HepG2 (cell line): ENCODE results near the gene CCDC124. TPM values are rescaled to one million over a fixed set of nuclear protein-coding genes. Genes with fewer than 3 reads are reported as not detected.
A peak's percentile ranks its signal among the peaks of the same experiment; 100 is the strongest.

Experiments
- FOXK2 ChIP-seq: fragments of 450-650 bp; IDR thresholded peaks from 2 replicates; pipeline ENCODE4 v1.6.1; 2016
- HMGA1 ChIP-seq: sonication (generic); formaldehyde crosslinking; conservative IDR thresholded peaks from 2 replicates; pipeline ENCODE4 v1.4.0; 2020; ENCODE audit warnings: missing genetic modification reagents
- MYC ChIP-seq: sonication (generic); formaldehyde crosslinking; IDR thresholded peaks from 2 replicates; pipeline ENCODE4 v1.9.0; 2021; ENCODE audit warnings: missing genetic modification reagents, borderline replicate concordance
- NR2F1 ChIP-seq, 2 experiments: fragments of 450-650 bp in 1 of 2; formaldehyde crosslinking in 1 of 2; IDR thresholded peaks; 2 replicates each; pipeline versions ENCODE4 v1.5.0 to v1.6.1; 2016 to 2020; ENCODE audit warnings: mild to moderate bottlenecking in 1 of 2, missing compliant biosample characterization in 1 of 2, missing genetic modification reagents in 1 of 2, moderate library complexity in 1 of 2
- PAX8 ChIP-seq: sonication (generic); formaldehyde crosslinking; IDR thresholded peaks from 2 replicates; pipeline ENCODE4 v1.8.0; 2022; ENCODE audit warnings: mild to moderate bottlenecking, missing genetic modification reagents, borderline replicate concordance
- SMAD3 ChIP-seq: sonication (generic); formaldehyde crosslinking; IDR thresholded peaks from 2 replicates; pipeline ENCODE4 v1.4.0; 2020; ENCODE audit warnings: missing genetic modification reagents
- SMARCE1 ChIP-seq: fragments of 450-650 bp; IDR thresholded peaks from 2 replicates; pipeline ENCODE4 v1.6.1; 2017; ENCODE audit warnings: borderline replicate concordance
- SNAPC2 ChIP-seq: sonication (generic); formaldehyde crosslinking; IDR thresholded peaks from 2 replicates; pipeline ENCODE4 v1.8.1; 2022; ENCODE audit warnings: mild to moderate bottlenecking, missing genetic modification reagents
- U2AF2 ChIP-seq: fragments of 200-400 bp; formaldehyde crosslinking; IDR thresholded peaks from 2 replicates; pipeline ENCODE4 v1.6.1; 2017; ENCODE audit warnings: low read depth, mild to moderate bottlenecking, low read length
- ZFP36 ChIP-seq: fragments of 150-350 bp; IDR thresholded peaks from 2 replicates; pipeline ENCODE4 v1.6.1; 2018; ENCODE audit warnings: borderline replicate concordance, low read length, low read depth; ENCODE audit not compliant: partially characterized antibody
- ZNF672 ChIP-seq: sonication (generic); formaldehyde crosslinking; IDR thresholded peaks from 2 replicates; pipeline ENCODE4 v1.8.1; 2022; ENCODE audit warnings: missing genetic modification reagents
- polyA plus RNA-seq, 8 experiments: library from polyadenylated mRNA; depleted of rRNA in 3 of 8; stranded (reverse) in 7 of 8; unstranded in 1 of 8; fragments of >200 nt; fragmentation: Illumina TruSeq in 4 of 8; extraction: Trizol in 4 of 8; gene quantifications; 2 replicates each; pipeline versions ENCODE4 v1.2.1 to v1.2.3, GENCODE V29; 2011 to 2016; ENCODE audit warnings: low read depth in 4 of 8, missing spikeins in 1 of 8, mixed read lengths in 1 of 8; ENCODE audit not compliant: insufficient read depth in 1 of 8
- total RNA-seq, 5 experiments: library from RNA; depleted of rRNA; stranded (reverse); fragments of >200 nt; fragmentation: Illumina TruSeq; extraction: Trizol; gene quantifications; 2 replicates each; pipeline ENCODE4 v1.2.3, GENCODE V29; 2016; ENCODE audit warnings: low read depth in 1 of 5
- TF ChIP-seq, protein P1 (sequence below): sonication (generic); formaldehyde crosslinking; conservative IDR thresholded peaks from 2 replicates; pipeline ENCODE4 v1.4.0; 2020; ENCODE audit warnings: missing genetic modification reagents
- TF ChIP-seq, protein P2 (sequence below): sonication (generic); formaldehyde crosslinking; IDR thresholded peaks from 2 replicates; pipeline ENCODE4 v1.4.0; 2020; ENCODE audit warnings: missing genetic modification reagents, borderline replicate concordance
- TF ChIP-seq, protein P3 (sequence below): sonication (generic); formaldehyde crosslinking; IDR thresholded peaks from 2 replicates; pipeline ENCODE4 v1.5.0; 2020; ENCODE audit warnings: mild to moderate bottlenecking, missing genetic modification reagents, borderline replicate concordance
- TF ChIP-seq, protein P4 (sequence below): sonication (generic); formaldehyde crosslinking; IDR thresholded peaks from 2 replicates; pipeline ENCODE4 v1.8.0; 2022; ENCODE audit warnings: mild to moderate bottlenecking, missing genetic modification reagents, borderline replicate concordance
- TF ChIP-seq, protein P5 (sequence below): sonication (generic); formaldehyde crosslinking; IDR thresholded peaks from 2 replicates; pipeline ENCODE4 v1.9.0; 2021; ENCODE audit warnings: missing genetic modification reagents, borderline replicate concordance
- TF ChIP-seq, protein P6 (sequence below): IDR thresholded peaks from 2 replicates; pipeline ENCODE4 v1.6.1; 2016; ENCODE audit warnings: mild to moderate bottlenecking

Gene CCDC124
- total and polyA plus RNA-seq, 2 of the 13 experiments (the other 11 are each of a cell fraction or from before 2014, with no cell fraction given) = 14.9 to 20.3 TPM

DNA sequence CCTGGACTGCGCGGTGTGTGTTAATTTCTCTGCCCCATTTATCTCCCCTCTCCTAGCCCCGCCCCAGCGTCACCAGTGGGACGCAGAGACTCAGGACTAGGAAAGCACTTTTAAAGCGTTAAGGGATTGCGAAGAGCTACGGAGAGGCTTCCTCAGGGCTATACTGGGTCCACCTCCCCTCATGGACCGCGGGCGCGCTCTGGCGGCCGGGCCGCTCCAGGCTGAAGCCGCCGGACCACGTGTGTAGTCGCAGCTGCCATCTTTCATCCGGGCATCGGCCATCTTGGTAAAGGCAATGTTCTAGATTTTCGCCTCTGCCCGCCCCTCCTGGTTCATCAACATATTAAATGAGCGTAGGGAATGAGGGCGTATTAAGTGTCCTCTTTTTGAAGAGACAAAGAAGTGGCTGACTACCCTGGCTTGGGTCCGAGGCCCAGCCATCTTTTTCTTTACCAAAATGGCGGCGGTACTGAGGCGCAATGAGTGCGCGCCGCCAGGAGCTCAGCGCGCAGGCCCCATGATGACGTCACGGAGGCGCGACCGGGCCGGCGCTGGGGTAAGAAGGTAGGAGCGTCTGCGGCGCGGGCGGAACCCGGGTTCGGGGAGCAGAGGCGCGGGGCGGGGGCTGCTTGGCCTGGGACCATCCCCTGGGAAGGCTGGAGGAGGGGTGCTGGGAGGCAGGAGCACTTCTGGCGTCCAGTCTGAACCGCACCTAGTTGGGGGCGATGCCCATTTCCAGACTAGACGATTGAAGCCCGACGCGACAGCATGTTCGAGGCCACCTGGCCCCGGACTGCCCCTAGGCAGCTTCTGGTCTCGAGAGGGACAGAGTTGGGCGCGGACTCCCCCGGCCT lies at the start of gene CCDC124 (continued):
- TF ChIP-seq ZFP36 = no peak
- TF ChIP-seq MYC (CRISPR knock-in tag) = peak; percentile 99
- peak in 1 of 2 experiments; percentile 58; a peak in 1 of 4 replicates for TF ChIP-seq NR2F1 (CRISPR knock-in tag; IDR thresholded peaks at IDR 0.05)
- TF ChIP-seq, protein P1, sequence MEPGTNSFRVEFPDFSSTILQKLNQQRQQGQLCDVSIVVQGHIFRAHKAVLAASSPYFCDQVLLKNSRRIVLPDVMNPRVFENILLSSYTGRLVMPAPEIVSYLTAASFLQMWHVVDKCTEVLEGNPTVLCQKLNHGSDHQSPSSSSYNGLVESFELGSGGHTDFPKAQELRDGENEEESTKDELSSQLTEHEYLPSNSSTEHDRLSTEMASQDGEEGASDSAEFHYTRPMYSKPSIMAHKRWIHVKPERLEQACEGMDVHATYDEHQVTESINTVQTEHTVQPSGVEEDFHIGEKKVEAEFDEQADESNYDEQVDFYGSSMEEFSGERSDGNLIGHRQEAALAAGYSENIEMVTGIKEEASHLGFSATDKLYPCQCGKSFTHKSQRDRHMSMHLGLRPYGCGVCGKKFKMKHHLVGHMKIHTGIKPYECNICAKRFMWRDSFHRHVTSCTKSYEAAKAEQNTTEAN (CRISPR knock-in tag) = no peak
- TF ChIP-seq, protein P2, sequence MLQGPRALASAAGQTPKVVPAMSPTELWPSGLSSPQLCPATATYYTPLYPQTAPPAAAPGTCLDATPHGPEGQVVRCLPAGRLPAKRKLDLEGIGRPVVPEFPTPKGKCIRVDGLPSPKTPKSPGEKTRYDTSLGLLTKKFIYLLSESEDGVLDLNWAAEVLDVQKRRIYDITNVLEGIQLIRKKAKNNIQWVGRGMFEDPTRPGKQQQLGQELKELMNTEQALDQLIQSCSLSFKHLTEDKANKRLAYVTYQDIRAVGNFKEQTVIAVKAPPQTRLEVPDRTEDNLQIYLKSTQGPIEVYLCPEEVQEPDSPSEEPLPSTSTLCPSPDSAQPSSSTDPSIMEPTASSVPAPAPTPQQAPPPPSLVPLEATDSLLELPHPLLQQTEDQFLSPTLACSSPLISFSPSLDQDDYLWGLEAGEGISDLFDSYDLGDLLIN (CRISPR knock-in tag) = no peak
- TF ChIP-seq U2AF2 = no peak
- TF ChIP-seq ZNF672 = no peak
- no peak for TF ChIP-seq PAX8 (CRISPR knock-in tag)
- TF ChIP-seq FOXK2 = no peak
- TF ChIP-seq, protein P3, sequence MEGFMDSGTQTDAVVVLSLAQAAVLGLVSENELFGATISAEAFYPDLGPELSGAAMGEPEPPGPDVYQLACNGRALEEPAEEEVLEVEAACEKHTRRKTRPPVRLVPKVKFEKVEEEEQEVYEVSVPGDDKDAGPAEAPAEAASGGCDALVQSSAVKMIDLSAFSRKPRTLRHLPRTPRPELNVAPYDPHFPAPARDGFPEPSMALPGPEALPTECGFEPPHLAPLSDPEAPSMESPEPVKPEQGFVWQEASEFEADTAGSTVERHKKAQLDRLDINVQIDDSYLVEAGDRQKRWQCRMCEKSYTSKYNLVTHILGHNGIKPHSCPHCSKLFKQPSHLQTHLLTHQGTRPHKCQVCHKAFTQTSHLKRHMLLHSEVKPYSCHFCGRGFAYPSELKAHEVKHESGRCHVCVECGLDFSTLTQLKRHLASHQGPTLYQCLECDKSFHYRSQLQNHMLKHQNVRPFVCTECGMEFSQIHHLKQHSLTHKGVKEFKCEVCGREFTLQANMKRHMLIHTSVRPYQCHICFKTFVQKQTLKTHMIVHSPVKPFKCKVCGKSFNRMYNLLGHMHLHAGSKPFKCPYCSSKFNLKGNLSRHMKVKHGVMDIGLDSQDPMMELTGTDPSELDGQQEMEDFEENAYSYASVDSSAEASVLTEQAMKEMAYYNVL (CRISPR knock-in tag) = 0 out of 2 replicates have a peak, but pooled peaks have one; percentile 70
- peak; percentile 74 for TF ChIP-seq SMAD3 (CRISPR knock-in tag)
- TF ChIP-seq HMGA1 = no peak
- TF ChIP-seq, protein P4, sequence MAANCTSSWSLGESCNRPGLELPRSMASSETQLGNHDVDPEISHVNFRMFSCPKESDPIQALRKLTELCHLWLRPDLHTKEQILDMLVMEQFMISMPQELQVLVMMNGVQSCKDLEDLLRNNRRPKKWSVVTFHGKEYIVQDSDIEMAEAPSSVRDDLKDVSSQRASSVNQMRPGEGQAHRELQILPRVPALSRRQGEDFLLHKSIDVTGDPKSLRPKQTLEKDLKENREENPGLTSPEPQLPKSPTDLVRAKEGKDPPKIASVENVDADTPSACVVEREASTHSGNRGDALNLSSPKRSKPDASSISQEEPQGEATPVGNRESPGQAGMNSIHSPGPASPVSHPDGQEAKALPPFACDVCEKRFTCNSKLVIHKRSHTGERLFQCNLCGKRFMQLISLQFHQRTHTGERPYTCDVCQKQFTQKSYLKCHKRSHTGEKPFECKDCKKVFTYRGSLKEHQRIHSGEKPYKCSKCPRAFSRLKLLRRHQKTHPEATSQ = no peak
- no peak for TF ChIP-seq SNAPC2 (CRISPR knock-in tag)
- TF ChIP-seq, protein P5, sequence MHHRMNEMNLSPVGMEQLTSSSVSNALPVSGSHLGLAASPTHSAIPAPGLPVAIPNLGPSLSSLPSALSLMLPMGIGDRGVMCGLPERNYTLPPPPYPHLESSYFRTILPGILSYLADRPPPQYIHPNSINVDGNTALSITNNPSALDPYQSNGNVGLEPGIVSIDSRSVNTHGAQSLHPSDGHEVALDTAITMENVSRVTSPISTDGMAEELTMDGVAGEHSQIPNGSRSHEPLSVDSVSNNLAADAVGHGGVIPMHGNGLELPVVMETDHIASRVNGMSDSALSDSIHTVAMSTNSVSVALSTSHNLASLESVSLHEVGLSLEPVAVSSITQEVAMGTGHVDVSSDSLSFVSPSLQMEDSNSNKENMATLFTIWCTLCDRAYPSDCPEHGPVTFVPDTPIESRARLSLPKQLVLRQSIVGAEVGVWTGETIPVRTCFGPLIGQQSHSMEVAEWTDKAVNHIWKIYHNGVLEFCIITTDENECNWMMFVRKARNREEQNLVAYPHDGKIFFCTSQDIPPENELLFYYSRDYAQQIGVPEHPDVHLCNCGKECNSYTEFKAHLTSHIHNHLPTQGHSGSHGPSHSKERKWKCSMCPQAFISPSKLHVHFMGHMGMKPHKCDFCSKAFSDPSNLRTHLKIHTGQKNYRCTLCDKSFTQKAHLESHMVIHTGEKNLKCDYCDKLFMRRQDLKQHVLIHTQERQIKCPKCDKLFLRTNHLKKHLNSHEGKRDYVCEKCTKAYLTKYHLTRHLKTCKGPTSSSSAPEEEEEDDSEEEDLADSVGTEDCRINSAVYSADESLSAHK (CRISPR knock-in tag) = no peak
- TF ChIP-seq, protein P6, sequence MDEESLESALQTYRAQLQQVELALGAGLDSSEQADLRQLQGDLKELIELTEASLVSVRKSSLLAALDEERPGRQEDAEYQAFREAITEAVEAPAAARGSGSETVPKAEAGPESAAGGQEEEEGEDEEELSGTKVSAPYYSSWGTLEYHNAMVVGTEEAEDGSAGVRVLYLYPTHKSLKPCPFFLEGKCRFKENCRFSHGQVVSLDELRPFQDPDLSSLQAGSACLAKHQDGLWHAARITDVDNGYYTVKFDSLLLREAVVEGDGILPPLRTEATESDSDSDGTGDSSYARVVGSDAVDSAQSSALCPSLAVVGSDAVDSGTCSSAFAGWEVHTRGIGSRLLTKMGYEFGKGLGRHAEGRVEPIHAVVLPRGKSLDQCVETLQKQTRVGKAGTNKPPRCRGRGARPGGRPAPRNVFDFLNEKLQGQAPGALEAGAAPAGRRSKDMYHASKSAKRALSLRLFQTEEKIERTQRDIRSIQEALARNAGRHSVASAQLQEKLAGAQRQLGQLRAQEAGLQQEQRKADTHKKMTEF (CRISPR knock-in tag) = peak; percentile 95
- no peak for TF ChIP-seq SMARCE1
